Keratinocyte (primary cell): ENCODE results near the gene ESRRB. TPM values are rescaled to one million over a fixed set of nuclear protein-coding genes. Genes with fewer than 3 reads are reported as not detected.

Experiments used
- DNase-seq: peaks from one replicate; pipeline ENCODE4 v3.0.0-alpha.2; 2011; ENCODE audit warnings: low read depth, missing footprints, low spot score
- FAIRE-seq: peaks from 2 replicates; lab custom pipeline; 2011; peaks lifted over from hg19 to GRCh38; lab: Jason Lieb, UNC
- H2AFZ ChIP-seq: 2 replicates; pipeline ENCODE4 v1.6.0; 2012; ENCODE audit warnings: low read length, control low read depth, inconsistent platforms; ENCODE audit not compliant: control insufficient read depth
- H3K27ac ChIP-seq: 2 replicates; pipeline ENCODE4 v1.5.1; 2011; ENCODE audit warnings: low read length; ENCODE audit not compliant: control insufficient read depth, insufficient read depth
- H3K27me3 ChIP-seq: 3 replicates; pipeline ENCODE4 v1.6.0; 2011; ENCODE audit warnings: low read length; ENCODE audit not compliant: control insufficient read depth, insufficient read depth; ENCODE audit errors: extremely low read depth
- H3K36me3 ChIP-seq, 2 experiments: 2 replicates in 1 of 2; 3 replicates in 1 of 2; pipeline ENCODE4 v1.5.1; 2011; ENCODE audit warnings: low read length in 2 of 2, mild to moderate bottlenecking in 1 of 2; ENCODE audit not compliant: control insufficient read depth in 2 of 2, insufficient read depth in 2 of 2; ENCODE audit errors: extremely low read depth in 1 of 2
- H3K4me1 ChIP-seq: 3 replicates; pipeline ENCODE4 v1.5.1; 2011; ENCODE audit warnings: low read length; ENCODE audit not compliant: control insufficient read depth, insufficient read depth; ENCODE audit errors: extremely low read depth
- H3K4me2 ChIP-seq: 3 replicates; pipeline ENCODE4 v1.6.0; 2011; ENCODE audit warnings: low read depth, low read length; ENCODE audit not compliant: control insufficient read depth, insufficient read depth; ENCODE audit errors: extremely low read depth
- H3K4me3 ChIP-seq, 3 experiments: fragments of 200-600 bp in 1 of 3; sonication (generic) in 1 of 3; 2 replicates in 2 of 3; 3 replicates in 1 of 3; pipeline ENCODE4 v1.5.1; 2011 to 2016; ENCODE audit warnings: low read length in 3 of 3, mild to moderate bottlenecking in 3 of 3, control low read depth in 2 of 3, inconsistent platforms in 1 of 3, low read depth in 1 of 3, mixed read lengths in 1 of 3, mixed run types in 1 of 3, moderate library complexity in 1 of 3; ENCODE audit not compliant: control insufficient read depth in 2 of 3, insufficient read depth in 2 of 3; ENCODE audit errors: extremely low read depth in 1 of 3
- H3K79me2 ChIP-seq: 2 replicates; pipeline ENCODE4 v1.6.0; 2012; ENCODE audit warnings: low read length; ENCODE audit not compliant: control insufficient read depth, insufficient read depth
- H3K9ac ChIP-seq: 3 replicates; pipeline ENCODE4 v1.6.0; 2011; ENCODE audit warnings: low read length; ENCODE audit not compliant: control insufficient read depth, insufficient read depth; ENCODE audit errors: extremely low read depth
- H3K9me1 ChIP-seq: 3 replicates; pipeline ENCODE4 v1.6.0; 2011; ENCODE audit warnings: low read length; ENCODE audit not compliant: control insufficient read depth, insufficient read depth; ENCODE audit errors: extremely low read depth
- H3K9me3 ChIP-seq: 2 replicates; pipeline ENCODE4 v1.5.1; 2012; ENCODE audit warnings: low read depth, low read length; ENCODE audit not compliant: control insufficient read depth
- H4K20me1 ChIP-seq: 3 replicates; pipeline ENCODE4 v1.6.0; 2011; ENCODE audit warnings: low read length; ENCODE audit not compliant: control insufficient read depth, insufficient read depth; ENCODE audit errors: extremely low read depth
- CTCF ChIP-seq, 3 experiments: IDR thresholded peaks in 1 of 3; conservative IDR thresholded peaks in 1 of 3; optimal IDR thresholded peaks in 1 of 3; 2 replicates in 2 of 3; 3 replicates in 1 of 3; pipeline versions ENCODE3 to v1.5.1; 2011; ENCODE audit warnings: low read length in 3 of 3, mild to moderate bottlenecking in 3 of 3, moderate library complexity in 2 of 3, control low read depth in 1 of 3, inconsistent platforms in 1 of 3; ENCODE audit not compliant: insufficient read depth in 2 of 3; ENCODE audit errors: extremely low read depth in 1 of 3
- EZH2 ChIP-seq: IDR thresholded peaks from one replicate; pipeline ENCODE4 v1.6.1; 2012; ENCODE audit warnings: inconsistent platforms, mild to moderate bottlenecking, low read length, moderate library complexity
- dilution Hi-C: fragments of 300-500 bp; cut with MboI; formaldehyde crosslinking; loops from one replicate; pipeline ENCODE4 v1.7.0; 2020; ENCODE audit warnings: low sequenced_read_pairs; ENCODE audit not compliant: extremely low pct_ligation_motif_present
- polyA plus RNA-seq, 5 experiments: library from polyadenylated mRNA; depleted of rRNA in 3 of 5; stranded (reverse) in 3 of 5; stranded (forward) in 1 of 5; unstranded in 1 of 5; fragments of >200 nt; gene quantifications; 1 replicate in 1 of 5; 2 replicates in 3 of 5; 3 replicates in 1 of 5; pipeline versions ENCODE4 v1.2.1 to v1.2.3, GENCODE V29; 2011 to 2012; ENCODE audit warnings: missing spikeins in 2 of 5, low read depth in 1 of 5, low replicate concordance in 1 of 5

The ESRRB gene
- polyA plus RNA-seq, 1 donor (not counting 4 experiments of a cell fraction or from before 2014, with no cell fraction given), result 0.01 TPM

- Histone ChIP-seq H3K9me3 (no peaks in the 10 kb centered on the region), H3K4me3 (no peak overlapping the region), H3K9me1 (no peaks in the 10 kb centered on the region), H3K4me2 (no peak overlapping the region), H2AFZ (no peak overlapping the region), H3K4me1 (peaks cover 8% of the 10 kb centered on the region), H3K36me3 (no peaks in the 10 kb centered on the region), H3K9ac (no peak overlapping the region), H3K27me3 (peaks cover 67% of the 10 kb centered on the region), H3K27ac (no peak overlapping the region), H4K20me1 (no peaks in the 10 kb centered on the region), H3K79me2 (no peaks in the 10 kb centered on the region)
- DNase-seq (no peak), FAIRE-seq (no peak)
- dilution Hi-C loops, result no loop called here
- TF ChIP-seq EZH2 (no peak), CTCF (optimal IDR thresholded peaks at IDR 0.05 in 1 of 3, IDR thresholded peaks at IDR 0.05 in 1 of 3, conservative IDR thresholded peaks at IDR 0.05 in 1 of 3; ENCODE audit: extremely low read depth in 1 of 3, insufficient read depth in 2 of 3, low read length in 3 of 3) (no peak)
Observed at GRCh38 chr14:76377735-76378074, 1.8 kb downstream of the ESRRB start.

GRCh38 chr14:76380991-76381390 lies 5.1 kb downstream of the ESRRB start:
- dilution Hi-C loops, result no loop called here
- no peak for TF ChIP-seq EZH2
- TF ChIP-seq CTCF (optimal IDR thresholded peaks at IDR 0.05 in 1 of 3, IDR thresholded peaks at IDR 0.05 in 1 of 3, conservative IDR thresholded peaks at IDR 0.05 in 1 of 3; ENCODE audit: extremely low read depth in 1 of 3, insufficient read depth in 2 of 3, low read length in 3 of 3), result no peak
- H3K9me3 ChIP-seq, result no peaks in the 10 kb centered on the region
- H3K27ac ChIP-seq, result no peak overlapping the region
- H3K9me1 ChIP-seq, result no peaks in the 10 kb centered on the region
- no peak overlapping the region for H3K9ac ChIP-seq
- DNase-seq (no peak), FAIRE-seq (no peak)
- peaks cover 7% of the 10 kb centered on the region for H3K4me1 ChIP-seq
- peaks cover 83% of the 10 kb centered on the region for H3K27me3 ChIP-seq
- H3K4me3 ChIP-seq, result no peak overlapping the region
- H3K4me2 ChIP-seq, result no peak overlapping the region
- no peaks in the 10 kb centered on the region for H3K36me3 ChIP-seq
- H2AFZ ChIP-seq, result no peak overlapping the region
- no peaks in the 10 kb centered on the region for H3K79me2 ChIP-seq
- no peaks in the 10 kb centered on the region for H4K20me1 ChIP-seq
